Fibroblast of skin of right quadriceps (primary cell): ENCODE data around the gene CLK3.
"Not testable (repeated sequence)": the region's sequence is repeated elsewhere in the genome, so short reads cannot be mapped to it uniquely, and the experiment has no call there.

Source experiments
- DNase-seq: peaks from one replicate; pipeline ENCODE4 v3.0.0-alpha.2; 2013

The CLK3 gene

GRCh38 chr15:74615508-74616365, at the start of gene CLK3:
TSS of gene CLK3 (plus strand) at chr15:74615836. CDS start at chr15:74619197, 3,361 bp downstream.
- peak; percentile 93 for DNase-seq

- no peak for DNase-seq
These were observed 47.0 kb upstream of the CLK3 start for GRCh38 chr15:74568594-74568993.

DNA sequence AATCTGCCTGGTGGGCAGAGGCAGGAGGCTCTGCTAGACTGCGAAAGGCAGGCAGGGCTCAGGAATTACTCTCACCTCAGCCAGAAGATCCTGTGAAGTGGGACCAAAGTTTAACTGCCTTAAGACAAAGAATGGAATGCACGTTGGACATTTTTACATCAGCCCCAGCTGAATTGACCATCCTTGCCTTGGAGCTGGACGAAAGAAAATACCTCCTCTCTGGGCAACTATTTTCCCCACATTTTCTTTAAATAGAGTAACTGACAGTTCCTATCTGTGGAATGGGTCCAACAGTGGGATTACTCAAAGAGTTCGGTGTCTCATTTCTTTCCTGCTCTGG, 45.9 kb upstream of the CLK3 start:
- no peak for DNase-seq

GRCh38 chr15:74571191-74571590, 44.4 kb upstream of the CLK3 start:
- no peak for DNase-seq

GRCh38 chr15:74573987-74574386, 41.6 kb upstream of the CLK3 start:
- DNase-seq, result no peak

- DNase-seq, result no peak
These were observed 37.1 kb upstream of the CLK3 start for GRCh38 chr15:74578496-74578994.

GRCh38 chr15:74579001-74579400, 36.6 kb upstream of the CLK3 start:
- no peak for DNase-seq

DNA sequence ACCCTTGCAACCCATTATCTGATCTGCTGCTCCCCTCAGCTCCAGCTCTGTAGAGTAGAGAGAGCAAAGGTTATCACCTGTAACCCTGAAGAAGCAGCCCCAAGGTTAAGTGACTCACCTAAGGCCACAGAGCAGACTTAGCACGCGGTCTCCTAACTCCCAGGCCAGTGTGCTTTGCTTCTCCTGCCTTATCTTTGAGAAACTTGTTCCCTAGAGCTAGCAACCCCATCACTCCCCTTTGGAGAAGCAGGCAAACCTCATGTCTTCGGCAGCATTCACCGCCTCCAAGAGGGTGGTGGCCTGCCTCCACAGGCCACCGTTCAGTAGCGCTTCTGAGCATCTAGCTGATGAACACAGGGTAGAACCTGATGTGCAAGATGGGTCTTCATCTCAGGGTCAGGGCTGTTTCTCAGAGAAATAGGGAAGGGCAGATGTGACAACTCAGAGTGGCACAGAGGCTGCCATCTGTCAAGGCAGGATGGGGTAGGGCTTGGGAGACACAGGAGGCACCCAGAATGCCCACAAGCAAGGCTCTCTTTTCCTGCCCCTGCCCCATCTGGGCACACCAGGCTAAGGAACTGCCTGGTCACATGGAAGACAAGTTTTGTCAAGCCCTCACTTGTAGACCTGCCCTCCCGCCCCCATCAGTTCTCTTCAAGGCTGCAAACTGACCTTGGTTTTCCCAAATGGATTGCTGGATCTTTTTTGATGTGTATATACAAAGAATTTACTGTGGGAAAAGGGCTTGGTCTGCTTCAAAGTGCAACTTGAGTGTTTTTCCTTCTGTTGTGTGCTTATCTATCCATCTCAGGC, 34.9 kb upstream of the CLK3 start:
- no peak for DNase-seq

DNA sequence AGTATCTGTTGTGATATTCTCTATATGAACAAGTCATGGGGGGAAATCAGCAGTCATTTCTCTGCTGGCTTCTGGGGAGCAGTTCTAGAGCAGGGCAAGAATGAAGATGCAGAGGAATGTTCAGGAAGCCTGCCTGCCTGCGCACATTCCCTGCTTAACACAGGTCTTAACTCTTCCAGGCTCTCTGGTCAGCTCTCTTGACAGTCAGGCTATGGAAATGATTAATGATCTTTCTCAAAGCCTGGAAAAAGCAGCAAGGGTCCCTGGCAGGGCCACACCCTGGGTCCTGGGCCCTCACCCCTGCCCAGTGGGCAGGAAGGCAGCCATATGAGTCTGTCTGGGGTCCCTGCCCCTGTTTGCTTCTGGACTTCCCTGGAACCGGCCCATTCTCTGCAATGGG, 31.4 kb upstream of the CLK3 start:
- DNase-seq, result no peak

GRCh38 chr15:74584779-74585178, 30.9 kb upstream of the CLK3 start:
- DNase-seq, result no peak

GRCh38 chr15:74585191-74585590, 30.4 kb upstream of the CLK3 start:
- no peak for DNase-seq

GRCh38 chr15:74585857-74586256, 29.8 kb upstream of the CLK3 start:
- no peak for DNase-seq

GRCh38 chr15:74589826-74590225, 25.8 kb upstream of the CLK3 start:
- peak; percentile 14 for DNase-seq

GRCh38 chr15:74592222-74592621, 23.4 kb upstream of the CLK3 start:
- DNase-seq, result no peak

GRCh38 chr15:74593122-74593521, 22.5 kb upstream of the CLK3 start:
- no peak for DNase-seq

DNA sequence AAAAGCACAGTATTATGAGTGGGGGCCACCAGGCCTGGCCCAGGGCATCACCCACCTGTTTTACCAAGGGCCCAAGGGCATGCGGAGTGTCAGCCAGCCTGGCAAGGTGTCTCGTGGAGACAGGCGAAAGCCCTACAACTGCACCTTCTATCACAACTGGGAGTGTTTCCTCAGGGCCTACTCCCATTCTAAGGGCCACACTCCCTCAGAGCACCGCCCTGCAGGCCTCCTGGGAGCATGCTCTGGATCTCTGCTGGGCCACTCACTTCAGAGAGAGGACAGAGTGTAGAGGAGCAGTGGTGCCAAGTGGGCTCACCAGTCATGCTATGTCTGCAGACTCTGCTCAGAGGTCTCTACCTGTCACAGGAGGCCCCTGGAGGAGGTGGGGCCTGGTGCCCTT, 21.2 kb upstream of the CLK3 start:
- DNase-seq, result no peak

DNA sequence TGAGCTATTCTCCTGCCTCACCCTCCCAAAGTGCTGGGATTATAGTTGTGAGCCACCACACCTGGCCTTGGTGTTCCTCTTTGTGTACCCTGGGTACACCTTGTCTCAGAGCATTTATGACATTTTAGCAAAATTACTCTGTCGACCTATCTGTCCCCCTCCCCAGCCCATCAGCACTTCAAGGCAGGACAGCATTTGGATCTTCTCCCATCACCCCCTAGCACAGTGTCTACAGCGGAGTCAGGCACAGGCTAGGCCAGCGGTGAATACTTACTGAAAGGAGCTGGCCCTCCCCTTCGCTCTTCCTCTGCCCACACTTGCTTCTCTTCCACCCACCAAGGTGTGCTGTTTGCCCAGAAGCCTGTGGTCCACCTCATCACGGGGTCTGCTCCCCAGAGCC, 20.4 kb upstream of the CLK3 start:
- DNase-seq, result no peak

DNA sequence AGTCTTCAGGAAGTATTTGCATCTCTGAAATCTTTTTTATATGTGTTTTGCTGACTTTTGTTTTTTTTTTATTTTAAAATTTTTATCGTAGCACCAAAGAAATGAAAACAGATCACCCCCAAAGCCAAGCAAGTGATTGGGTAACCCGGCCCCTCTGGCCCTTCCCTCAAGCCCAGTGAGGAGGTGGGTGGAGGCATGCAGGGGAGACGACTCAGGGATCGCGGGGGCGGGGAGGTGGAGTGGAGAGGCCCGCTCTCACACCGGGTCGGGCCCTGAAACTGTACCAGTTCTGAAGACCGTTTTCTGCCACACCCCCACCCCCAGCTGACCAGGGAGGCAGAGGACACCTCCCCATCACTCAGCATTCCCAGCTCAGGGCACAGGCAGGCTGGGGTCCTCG, 18.9 kb upstream of the CLK3 start:
- DNase-seq, result not testable (repeated sequence)

GRCh38 chr15:74597146-74597705, 18.4 kb upstream of the CLK3 start:
- DNase-seq, result not testable (repeated sequence)

- peak; percentile 84 for DNase-seq
These were observed 17.4 kb upstream of the CLK3 start for GRCh38 chr15:74598126-74598842.

- no peak for DNase-seq
These were observed 16.5 kb upstream of the CLK3 start for GRCh38 chr15:74599156-74599555.

- DNase-seq, result no peak
These were observed 12.4 kb upstream of the CLK3 start for GRCh38 chr15:74603026-74603788.
